NCI-H2029 treated with DMSO at 0.1 percent for 48 hours (cell line): ENCODE measurements around the gene ETFRF1.

Experiments
- DNase-seq: peaks from one replicate; lab custom pipeline; 2025; lab: John Stamatoyannopoulos, UW

ETFRF1 gene, protein sequence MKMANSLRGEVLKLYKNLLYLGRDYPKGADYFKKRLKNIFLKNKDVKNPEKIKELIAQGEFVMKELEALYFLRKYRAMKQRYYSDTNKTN

DNA sequence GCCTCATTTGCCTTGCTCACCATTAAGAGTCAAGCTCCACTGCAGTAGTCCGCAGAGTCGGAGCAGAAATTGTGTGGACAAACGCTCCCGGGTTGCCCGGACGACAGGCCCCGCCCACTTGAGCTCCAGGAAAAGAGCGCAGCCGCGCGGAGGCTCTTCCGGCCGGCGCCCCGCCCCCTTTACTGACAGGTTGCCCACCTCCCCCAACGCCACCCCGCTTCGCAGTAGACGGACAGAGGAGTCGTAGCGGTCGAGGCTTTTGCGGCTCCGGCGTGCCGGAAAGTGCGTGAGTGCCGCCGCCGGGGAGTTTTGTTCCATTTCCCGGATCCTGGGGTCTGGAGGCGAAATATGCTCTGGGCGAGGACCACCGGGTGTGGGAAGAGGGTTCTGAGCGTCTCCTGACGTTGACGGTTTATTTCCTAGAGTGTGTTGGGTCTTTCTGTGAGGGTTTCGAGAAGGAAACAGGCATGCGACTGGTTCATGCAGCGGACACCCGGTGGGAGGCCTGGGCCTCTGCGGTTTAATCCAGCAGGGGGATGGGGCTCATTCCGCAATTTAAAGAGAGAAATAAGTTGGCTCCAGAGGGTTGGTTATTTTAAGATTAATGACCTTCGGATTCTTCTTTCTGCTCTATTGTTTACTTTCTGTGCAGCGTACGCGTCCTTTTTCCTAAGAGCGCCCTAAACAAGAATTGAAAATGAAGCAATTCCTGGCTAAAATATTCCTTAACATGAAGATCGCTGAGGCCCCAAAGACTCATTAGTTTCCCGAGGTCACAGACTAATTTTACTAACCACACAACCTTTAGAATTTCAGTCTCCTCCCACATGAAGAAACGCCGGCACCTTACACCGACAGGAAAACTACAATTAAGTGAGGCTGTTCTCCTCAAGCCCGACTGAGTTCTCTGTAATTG is at the start of gene ETFRF1, which contains the start of gene DNAI7:
TSS of gene ETFRF1 (plus strand) at position 182 of the 916 bp plus-strand sequence. CDS start 8,720 bp downstream, outside the sequence.
TSS of gene DNAI7 (minus strand) at position 105 of the 916 bp plus-strand sequence. CDS start at position 23, 82 bp downstream.
- DNase-seq = peak; percentile 85

GRCh38 chr12:25146686-25147085 is 48.4 kb upstream of the ETFRF1 start:
- no peak for DNase-seq

DNA sequence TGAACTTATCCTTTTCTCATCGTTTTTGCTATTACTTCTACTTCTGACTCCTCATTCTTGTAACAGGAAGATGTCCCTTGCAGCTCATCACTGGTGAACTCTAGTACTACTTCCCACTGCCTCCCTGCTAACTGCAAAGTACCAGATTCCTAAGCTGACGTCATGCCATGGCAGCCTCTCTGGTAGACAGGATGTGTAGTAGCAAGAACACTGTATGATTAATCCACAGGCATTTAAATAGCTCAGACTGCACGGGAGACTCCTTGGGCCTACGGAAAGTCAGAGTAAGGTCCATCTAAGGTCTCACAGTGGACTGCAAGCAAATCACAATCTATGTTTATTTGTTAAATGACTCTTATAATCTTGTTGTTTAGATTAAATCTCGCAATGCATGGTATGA is 43.6 kb upstream of the ETFRF1 start:
- DNase-seq = no peak

DNA sequence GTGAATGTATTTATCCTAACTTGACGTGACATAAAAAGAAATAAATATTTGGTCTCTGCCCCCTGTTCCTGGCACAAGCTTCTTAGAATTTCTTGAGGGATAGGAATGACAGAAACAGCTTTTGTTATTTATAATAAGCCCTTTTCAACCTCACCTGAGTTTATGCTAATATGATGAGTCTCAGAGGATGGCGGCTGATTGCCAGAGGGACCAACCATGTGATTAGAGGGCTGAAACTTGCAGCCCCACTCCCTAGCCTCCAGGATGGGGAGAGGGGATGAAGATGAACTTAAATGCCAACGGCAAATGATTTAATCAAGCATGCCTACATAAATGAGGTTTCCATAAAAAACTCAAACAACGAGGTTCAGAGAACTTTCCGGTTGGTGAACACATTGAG is 43.0 kb upstream of the ETFRF1 start:
- DNase-seq = no peak

GRCh38 chr12:25155022-25155576 is 39.9 kb upstream of the ETFRF1 start:
- DNase-seq = peak; percentile 4

- no peak for DNase-seq
Observed at GRCh38 chr12:25156061-25156460, 39.0 kb upstream of the ETFRF1 start.

- no peak for DNase-seq
Observed at GRCh38 chr12:25162866-25163265, 32.2 kb upstream of the ETFRF1 start.

DNA sequence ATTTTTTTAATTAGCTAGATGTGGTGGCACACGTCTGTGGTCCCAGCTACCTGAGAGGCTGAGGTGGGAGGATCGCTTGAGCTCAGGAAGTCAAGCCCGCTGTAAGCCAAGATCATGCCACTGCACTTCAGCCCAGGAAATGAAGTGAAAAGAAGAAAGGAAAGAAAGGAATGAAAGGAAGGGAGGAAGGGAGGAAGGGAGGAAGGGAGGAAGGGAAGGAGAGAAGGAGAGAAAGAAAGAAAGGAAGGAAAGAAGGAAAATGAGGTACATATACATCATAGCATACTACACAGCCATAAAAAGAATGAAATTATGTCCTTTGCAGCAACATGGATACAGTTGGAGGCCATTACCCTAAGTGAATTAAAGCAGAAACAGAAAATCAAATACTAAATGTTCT is 12.3 kb upstream of the ETFRF1 start:
- no peak for DNase-seq

- no peak for DNase-seq
Observed at GRCh38 chr12:25184132-25184531, 10.9 kb upstream of the ETFRF1 start.

DNA sequence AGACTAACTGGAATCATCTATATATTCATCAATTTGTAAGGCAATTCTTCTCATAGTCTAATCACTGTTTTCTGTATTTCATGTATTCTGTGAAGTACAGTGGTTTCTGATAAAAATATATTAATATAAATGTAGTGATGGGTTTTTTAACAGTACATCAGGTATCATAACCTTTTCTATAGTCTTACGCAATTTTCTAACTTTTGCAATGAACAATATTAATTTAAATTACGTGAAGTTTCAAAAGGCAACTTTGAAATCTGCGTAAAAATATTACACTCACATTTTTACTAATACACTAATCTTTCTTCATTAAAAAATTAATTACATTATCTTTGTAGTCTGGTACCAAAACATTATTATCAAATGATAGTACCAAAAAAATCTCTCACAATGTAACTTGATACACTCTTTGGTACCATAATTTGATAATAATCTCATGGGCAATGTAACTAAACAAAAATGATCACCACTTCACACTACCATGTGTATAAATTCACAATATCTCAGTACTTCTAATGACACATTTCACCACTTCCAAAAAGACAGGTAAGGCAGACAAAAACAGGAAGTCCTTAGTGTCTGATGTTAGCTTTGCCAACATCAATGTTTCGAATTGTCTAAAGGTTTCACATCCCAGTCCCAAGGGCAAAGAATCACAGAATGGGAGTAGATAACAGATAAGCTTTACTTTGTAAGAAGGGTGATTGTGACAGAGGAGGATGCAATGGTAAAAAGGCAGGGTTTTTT is 8.8 kb upstream of the ETFRF1 start:
- DNase-seq = no peak

DNA sequence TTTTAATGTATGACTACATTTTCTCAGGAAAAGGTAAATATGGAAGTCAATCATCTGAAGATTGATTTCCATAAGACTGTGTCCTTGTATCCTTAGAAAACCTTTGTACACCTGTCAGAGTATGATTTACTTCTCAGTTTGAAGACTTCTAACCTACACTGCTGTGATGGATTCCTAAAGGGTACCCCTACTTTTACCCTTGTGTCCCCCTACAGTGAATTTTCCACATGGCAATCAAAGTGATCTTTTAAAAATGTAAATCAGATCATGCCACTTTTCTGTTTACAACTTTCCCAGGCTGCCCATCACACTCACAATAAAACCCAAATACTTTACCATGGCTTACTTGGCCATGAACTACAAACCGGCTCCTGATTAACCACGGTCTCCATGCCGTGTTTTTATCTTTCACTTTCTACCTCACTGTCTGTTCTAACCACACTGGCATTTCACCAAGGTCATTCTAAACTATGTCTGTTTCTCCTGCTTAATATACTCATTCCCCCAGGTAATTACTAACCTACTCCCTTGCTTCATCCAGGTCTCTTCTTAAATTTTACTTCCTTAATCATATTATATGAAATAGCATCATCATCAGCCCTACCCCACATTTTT is 8.1 kb upstream of the ETFRF1 start:
- DNase-seq = no peak

DNA sequence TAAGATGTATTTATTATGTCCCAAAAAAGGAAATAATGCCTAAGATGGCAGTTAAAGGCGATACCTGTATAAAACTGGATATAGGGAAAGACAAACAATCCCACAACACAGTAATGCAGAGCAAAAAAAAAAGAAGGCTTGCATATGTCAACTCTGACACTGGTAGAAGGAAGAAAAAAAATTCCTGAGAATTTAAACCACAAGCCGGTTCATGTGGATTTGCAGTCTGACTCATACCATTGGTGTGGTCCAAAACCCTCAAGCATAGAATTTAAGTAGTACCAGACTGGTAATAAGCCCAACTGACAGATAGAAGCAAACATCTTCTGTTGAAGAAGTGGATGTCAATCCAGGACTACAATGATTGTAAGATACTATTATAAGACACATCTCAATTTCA is 7.3 kb upstream of the ETFRF1 start:
- DNase-seq = no peak

- no peak for DNase-seq
Observed at GRCh38 chr12:25189656-25190055, 5.4 kb upstream of the ETFRF1 start.

DNA sequence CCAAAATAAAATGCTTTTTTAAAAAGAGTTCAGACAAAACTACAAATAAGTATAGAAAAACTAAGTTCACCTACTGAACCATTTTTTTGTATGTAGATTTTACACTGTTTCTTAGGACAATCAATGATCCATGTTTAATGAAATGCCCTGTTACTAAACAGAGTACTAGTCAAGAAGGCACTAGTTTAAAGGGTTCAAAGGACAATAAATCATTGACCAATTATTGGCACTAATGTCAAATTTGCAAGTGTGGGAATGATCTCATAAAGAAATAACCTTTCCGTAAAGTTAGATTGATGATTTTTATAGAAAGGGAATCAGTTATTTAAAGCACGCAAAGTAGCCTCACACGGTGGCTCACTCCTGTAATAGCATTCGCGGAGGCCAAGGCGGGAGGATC is 4.2 kb upstream of the ETFRF1 start:
- DNase-seq = no peak

GRCh38 chr12:25194214-25194613 is 823 bp upstream of the ETFRF1 start:
- DNase-seq = no peak

DNA sequence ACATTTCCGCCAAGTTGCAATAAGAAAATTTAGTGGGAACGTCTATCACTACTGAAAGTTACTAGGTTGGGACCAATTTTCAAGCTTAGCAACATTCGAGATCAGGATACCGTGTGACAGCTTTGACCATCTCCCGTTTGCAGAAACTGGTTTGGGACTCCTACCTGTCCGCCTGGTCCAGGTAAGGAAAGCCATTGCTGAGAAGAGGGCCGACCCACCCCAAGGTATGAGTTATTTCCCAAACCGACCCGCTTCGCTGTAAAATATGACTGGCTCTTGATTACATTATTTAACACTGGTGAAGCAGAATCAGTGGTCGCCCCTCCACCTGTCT is 348 bp upstream of the ETFRF1 start:
- DNase-seq = no peak

DNA sequence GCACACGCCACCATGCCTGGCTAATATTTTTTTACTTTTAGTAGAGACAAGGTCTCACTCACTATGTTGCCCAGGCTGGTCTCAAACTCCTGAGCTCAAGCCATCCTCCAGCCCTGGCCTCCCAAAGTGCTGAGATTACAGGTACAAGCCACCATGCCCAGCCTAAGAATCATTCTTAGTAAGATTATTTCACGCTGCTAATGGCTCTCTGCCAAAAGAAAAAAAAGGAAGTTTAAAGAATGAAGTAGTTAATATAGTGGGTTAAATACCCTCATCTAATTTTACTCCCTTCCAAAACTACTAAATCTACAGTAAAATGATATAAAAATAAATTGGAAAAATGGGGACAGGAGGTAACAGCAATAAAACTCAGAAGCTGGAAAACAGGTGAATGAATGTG is 2.6 kb downstream of the ETFRF1 start:
- no peak for DNase-seq

DNA sequence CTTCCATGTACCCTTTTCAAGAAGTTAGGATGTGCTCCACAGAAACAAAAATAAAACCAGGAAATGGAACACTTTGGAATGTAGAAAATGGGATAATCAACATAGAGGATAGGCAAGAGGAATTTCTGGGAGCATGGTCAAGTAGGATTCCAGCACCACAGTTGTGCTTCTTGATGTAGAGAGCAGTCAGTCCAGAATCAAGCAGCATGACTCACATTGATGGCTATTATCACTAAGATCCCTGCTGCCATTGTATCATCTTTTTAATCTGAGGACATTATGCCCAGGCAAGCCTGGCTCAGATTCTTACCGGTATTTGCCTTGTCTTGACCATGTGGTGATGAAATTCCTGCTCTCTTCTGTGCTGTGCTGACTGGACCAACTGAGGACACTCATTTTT is 5.7 kb downstream of the ETFRF1 start:
- DNase-seq = no peak

- no peak for DNase-seq
Observed at GRCh38 chr12:25202137-25202536, 7.1 kb downstream of the ETFRF1 start.

DNA sequence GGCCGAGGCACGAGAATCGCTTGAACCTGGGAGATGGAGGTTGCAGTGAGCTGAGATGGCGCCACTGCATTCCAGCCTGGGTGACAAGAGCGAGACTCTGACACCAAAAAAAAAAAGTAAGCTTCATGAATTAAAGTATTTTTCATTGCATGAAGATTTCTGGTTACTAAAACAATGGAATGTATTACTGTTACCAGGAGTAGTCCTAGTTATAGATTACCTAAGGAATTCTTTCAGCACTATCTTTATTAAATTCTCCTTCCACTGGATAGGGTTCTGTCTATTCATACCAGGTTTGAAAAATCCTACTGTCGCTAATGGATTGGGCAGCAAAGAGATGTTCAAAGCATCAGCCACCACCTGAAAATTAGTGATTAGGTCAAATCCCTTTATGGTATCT is 12.4 kb downstream of the ETFRF1 start:
- DNase-seq = no peak

DNA sequence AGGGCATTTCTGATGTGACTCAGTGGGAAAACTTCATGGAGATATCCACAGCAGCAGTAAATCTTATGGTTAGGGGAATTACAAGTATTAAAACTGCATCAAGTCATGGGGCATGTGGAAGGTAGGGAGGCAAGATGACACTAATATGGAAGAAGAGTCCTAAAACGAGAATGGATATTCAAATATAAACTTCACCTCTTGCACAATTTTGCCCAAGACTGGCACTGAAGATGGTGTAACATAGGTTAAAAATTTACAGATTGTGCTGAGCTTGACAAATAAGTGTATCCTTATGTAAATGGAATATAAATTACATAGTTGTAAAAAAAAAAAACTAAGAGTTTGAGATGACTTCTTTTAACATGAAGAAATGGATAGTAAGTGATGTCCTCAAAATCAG is 12.8 kb downstream of the ETFRF1 start:
- no peak for DNase-seq

DNA sequence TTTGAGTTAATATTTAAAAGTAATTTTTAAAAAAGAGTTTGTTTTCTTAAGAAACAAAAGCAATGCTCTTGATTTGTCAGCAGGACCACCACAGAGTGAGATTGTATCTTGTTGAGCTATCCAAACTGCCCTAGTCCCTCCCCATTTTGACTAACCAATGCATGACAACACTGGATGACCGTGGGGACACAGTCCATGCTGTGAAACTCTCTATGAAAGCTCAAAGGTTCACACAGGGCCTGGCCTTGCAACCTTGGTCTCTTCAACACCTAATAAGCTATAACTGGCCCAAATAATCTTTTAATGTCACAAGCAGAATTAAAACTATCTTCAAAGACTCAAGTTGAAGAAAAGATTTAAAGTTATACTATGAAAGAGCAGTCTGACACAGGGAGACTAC is 13.5 kb downstream of the ETFRF1 start:
- no peak for DNase-seq
